Ascending aorta (tissue), 2 donors: ENCODE results near the gene MYO1C. TPM values are rescaled to one million over a fixed set of nuclear protein-coding genes. Genes with fewer than 3 reads are reported as not detected.

ENCODE experiments used
- DNase-seq, 2 donors: peaks; one replicate each; pipeline ENCODE4 v3.0.0-alpha.2; 2019; ENCODE audit warnings: low spot score in 2 of 2
- H3K27ac ChIP-seq, 2 donors: fragments of 200-600 bp; sonication (generic); one replicate each; pipeline ENCODE4 v1.5.1; 2016 to 2017; ENCODE audit warnings: mild to moderate bottlenecking in 1 of 2
- H3K27me3 ChIP-seq: fragments of 200-600 bp; sonication (generic); one replicate; pipeline ENCODE4 v1.5.1; 2017
- H3K36me3 ChIP-seq, 2 donors: fragments of 200-600 bp; sonication (generic); one replicate each; pipeline ENCODE4 v1.5.1; 2016
- H3K4me1 ChIP-seq, 2 donors: fragments of 200-600 bp; sonication (generic); one replicate each; pipeline ENCODE4 v1.5.1; 2016 to 2017; ENCODE audit warnings: mild to moderate bottlenecking in 1 of 2
- H3K4me3 ChIP-seq, 2 donors: fragments of 200-600 bp; sonication (generic); one replicate each; pipeline ENCODE4 v1.5.1; 2016 to 2017; ENCODE audit warnings: mild to moderate bottlenecking in 1 of 2
- H3K9me3 ChIP-seq, 2 donors: fragments of 200-600 bp; sonication (generic); one replicate each; pipeline ENCODE4 v1.5.1; 2016
- CTCF ChIP-seq, 3 experiments: fragments of 200-600 bp in 2 of 3; fragments of 450-650 bp in 1 of 3; sonication (generic) in 2 of 3; IDR thresholded peaks; one replicate each; pipeline ENCODE4 v1.5.1; 2016 to 2019; ENCODE audit warnings: antibody characterized with exemption in 3 of 3, mild to moderate bottlenecking in 1 of 3, moderate library complexity in 1 of 3
- intact Hi-C: fragments of 100-400 bp; cut with DNase I; formaldehyde crosslinking; loops from one replicate; pipeline ENCODE4 v1.15.1; 2023
- total RNA-seq: library from RNA; depleted of rRNA; stranded (reverse); fragments of >200 nt; gene quantifications from one replicate; pipeline ENCODE4 v1.1.0, GENCODE V29; 2016

Gene MYO1C
- total RNA-seq, 1 donor from 2014 or later, result 251 TPM

GRCh38 chr17:1505586-1505985 lies 13.1 kb upstream of the MYO1C start:
- Histone ChIP-seq H3K27ac (no peak overlapping the region), H3K4me3 (no peak overlapping the region), H3K4me1 (peaks cover 0 to 2% of the 10 kb centered on the region in 2 donors), H3K36me3 (peaks cover 53 to 73% of the 10 kb centered on the region in 2 donors), H3K9me3 (no peaks in the 10 kb centered on the region), H3K27me3 (no peaks in the 10 kb centered on the region)
- intact Hi-C loops, result no loop called here
- DNase-seq, result no peak
- TF ChIP-seq CTCF (IDR thresholded peaks at IDR 0.05), result no peak

GRCh38 chr17:1504866-1505265 lies 12.4 kb upstream of the MYO1C start:
- intact Hi-C loops, result no loop called here
- H3K4me3 ChIP-seq, result no peak overlapping the region
- no peak for TF ChIP-seq CTCF (IDR thresholded peaks at IDR 0.05)
- H3K27me3 ChIP-seq, result no peaks in the 10 kb centered on the region
- H3K4me1 ChIP-seq, result no peaks in the 10 kb centered on the region
- no peak for DNase-seq
- H3K9me3 ChIP-seq, result no peaks in the 10 kb centered on the region
- H3K27ac ChIP-seq, result no peak overlapping the region
- peaks cover 51 to 74% of the 10 kb centered on the region in 2 donors for H3K36me3 ChIP-seq

GRCh38 chr17:1503699-1504098 lies 11.2 kb upstream of the MYO1C start:
- TF ChIP-seq CTCF (IDR thresholded peaks at IDR 0.05), result no peak
- no peak for DNase-seq
- intact Hi-C loops, result no loop called here
- Histone ChIP-seq H3K36me3 (peaks cover 40 to 72% of the 10 kb centered on the region in 2 donors), H3K4me1 (no peaks in the 10 kb centered on the region), H3K4me3 (no peak overlapping the region), H3K9me3 (no peaks in the 10 kb centered on the region), H3K27ac (no peak overlapping the region), H3K27me3 (no peaks in the 10 kb centered on the region)

- Histone ChIP-seq H3K9me3 (no peaks in the 10 kb centered on the region), H3K27ac (no peak overlapping the region), H3K4me1 (peaks cover 17 to 25% of the 10 kb centered on the region in 2 donors), H3K4me3 (no peak overlapping the region), H3K36me3 (peaks cover 15 to 51% of the 10 kb centered on the region in 2 donors), H3K27me3 (no peaks in the 10 kb centered on the region)
- intact Hi-C loops, result no loop called here
- TF ChIP-seq CTCF (IDR thresholded peaks at IDR 0.05), result no peak
- no peak for DNase-seq
These were observed 6.4 kb upstream of the MYO1C start for GRCh38 chr17:1498869-1499268.

GRCh38 chr17:1498233-1498632 lies 5.7 kb upstream of the MYO1C start:
- Histone ChIP-seq H3K27ac (no peak overlapping the region), H3K27me3 (no peaks in the 10 kb centered on the region), H3K36me3 (peaks cover 15 to 50% of the 10 kb centered on the region in 2 donors), H3K9me3 (no peaks in the 10 kb centered on the region), H3K4me3 (no peak overlapping the region), H3K4me1 (peaks cover 17 to 32% of the 10 kb centered on the region in 2 donors)
- no peak for TF ChIP-seq CTCF (IDR thresholded peaks at IDR 0.05)
- intact Hi-C loops, result no loop called here
- no peak for DNase-seq

- TF ChIP-seq CTCF (IDR thresholded peaks at IDR 0.05), result no peak
- DNase-seq, result no peak
- Histone ChIP-seq H3K4me1 (peaks cover 18 to 36% of the 10 kb centered on the region in 2 donors), H3K27ac (no peak overlapping the region), H3K27me3 (no peaks in the 10 kb centered on the region), H3K36me3 (peaks cover 15 to 50% of the 10 kb centered on the region in 2 donors), H3K9me3 (no peaks in the 10 kb centered on the region), H3K4me3 (no peak overlapping the region)
- intact Hi-C loops, result no loop called here
These were observed 5.3 kb upstream of the MYO1C start for GRCh38 chr17:1497831-1498230.
